GM12872 (cell line): ENCODE measurements around the gene ETV3L.

Source experiments
- CTCF ChIP-seq: IDR thresholded peaks from 3 replicates; pipeline ENCODE4 v1.5.1; 2011; ENCODE audit warnings: low read depth, mild to moderate bottlenecking, low read length, moderate library complexity; ENCODE audit not compliant: insufficient read depth

Gene ETV3L

GRCh38 chr1:157077394-157077793 lies 22.2 kb downstream of the ETV3L start:
- no peak for TF ChIP-seq CTCF

GRCh38 chr1:157073944-157074685 lies 25.5 kb downstream of the ETV3L start:
- TF ChIP-seq CTCF: peak; percentile 68

- no peak for TF ChIP-seq CTCF
These were observed 30.0 kb downstream of the ETV3L start for GRCh38 chr1:157069601-157070000.

GRCh38 chr1:157056269-157056668 lies 43.3 kb downstream of the ETV3L start:
- TF ChIP-seq CTCF: no peak

GRCh38 chr1:157050836-157051235 lies 48.8 kb downstream of the ETV3L start:
- no peak for TF ChIP-seq CTCF

- no peak for TF ChIP-seq CTCF
These were observed 52.6 kb downstream of the ETV3L start for GRCh38 chr1:157047062-157047410.

GRCh38 chr1:157045250-157046218 lies 54.1 kb downstream of the ETV3L start, which contains the start of gene ARHGEF11:
TSS of gene ARHGEF11 (minus strand) at chr1:157045742. CDS start at chr1:157044330, 1,412 bp downstream.
- no peak for TF ChIP-seq CTCF
